ENCODE measurements around the gene CCDC126.
A peak's percentile ranks its signal among the peaks of the same experiment; 100 is the strongest.
"Not testable (repeated sequence)": the region's sequence is repeated elsewhere in the genome, so short reads cannot be mapped to it uniquely, and the experiment has no call there.

CCDC126 gene

GRCh38 chr7:23622506-23622925, 25.3 kb downstream of the CCDC126 start:
- no peak for DNase-seq (ENCODE audit: low read depth, low spot score)

- no peak for DNase-seq (ENCODE audit: low read depth, low spot score)
These were observed 31.2 kb downstream of the CCDC126 start for GRCh38 chr7:23628370-23628769.

- no peak for DNase-seq (ENCODE audit: low read depth, low spot score)
These were observed 36.2 kb downstream of the CCDC126 start for GRCh38 chr7:23633417-23633816.

- DNase-seq (ENCODE audit: low read depth, low spot score) = no peak
These were observed 48.6 kb downstream of the CCDC126 start for GRCh38 chr7:23645822-23646221.

- DNase-seq (ENCODE audit: low read depth, low spot score) = no peak
These were observed 56.8 kb downstream of the CCDC126 start for GRCh38 chr7:23653942-23654341.

GRCh38 chr7:23654508-23654907, 57.3 kb downstream of the CCDC126 start:
- no peak for DNase-seq (ENCODE audit: low read depth, low spot score)

GRCh38 chr7:23655433-23655832, 58.3 kb downstream of the CCDC126 start:
- DNase-seq (ENCODE audit: low read depth, low spot score) = no peak

- no peak for DNase-seq (ENCODE audit: low read depth, low spot score)
These were observed 61.7 kb downstream of the CCDC126 start for GRCh38 chr7:23658831-23659427.

GRCh38 chr7:23661385-23661784, 64.2 kb downstream of the CCDC126 start:
- DNase-seq (ENCODE audit: low read depth, low spot score) = no peak

- no peak for DNase-seq (ENCODE audit: low read depth, low spot score)
These were observed 65.2 kb downstream of the CCDC126 start for GRCh38 chr7:23662124-23662983.

- DNase-seq (ENCODE audit: low read depth, low spot score) = no peak
These were observed 65.8 kb downstream of the CCDC126 start for GRCh38 chr7:23662984-23663313.

GRCh38 chr7:23664122-23664521, 66.9 kb downstream of the CCDC126 start:
- no peak for DNase-seq (ENCODE audit: low read depth, low spot score)

GRCh38 chr7:23672033-23672432, 74.9 kb downstream of the CCDC126 start:
- no peak for DNase-seq (ENCODE audit: low read depth, low spot score)

- DNase-seq (ENCODE audit: low read depth, low spot score) = peak; percentile 36
These were observed 82.8 kb downstream of the CCDC126 start, which contains the start of gene FAM221A for GRCh38 chr7:23679898-23680413. Gene FAM221A, plus strand, starts transcription at chr7:23680199. Its CDS starts 20 bp downstream, at chr7:23680219.

- no peak for DNase-seq (ENCODE audit: low read depth, low spot score)
These were observed 83.5 kb downstream of the CCDC126 start for GRCh38 chr7:23680414-23681405.

- DNase-seq (ENCODE audit: low read depth, low spot score) = not testable (repeated sequence)
These were observed 86.9 kb downstream of the CCDC126 start for GRCh38 chr7:23684041-23684440.

GRCh38 chr7:23685731-23686130, 88.5 kb downstream of the CCDC126 start:
- no peak for DNase-seq (ENCODE audit: low read depth, low spot score)

GRCh38 chr7:23687011-23687410, 89.8 kb downstream of the CCDC126 start:
- DNase-seq (ENCODE audit: low read depth, low spot score) = no peak

GRCh38 chr7:23689165-23689564, 92.0 kb downstream of the CCDC126 start:
- no peak for DNase-seq (ENCODE audit: low read depth, low spot score)

GRCh38 chr7:23691320-23691719, 94.1 kb downstream of the CCDC126 start:
- DNase-seq (ENCODE audit: low read depth, low spot score) = no peak

GRCh38 chr7:23693224-23693623, 96.0 kb downstream of the CCDC126 start:
- DNase-seq (ENCODE audit: low read depth, low spot score) = no peak

All from smooth muscle cell of the brain vasculature (primary cell).